Measurements from ENCODE around the gene APOLD1.
"Not testable (repeated sequence)": the region's sequence is repeated elsewhere in the genome, so short reads cannot be mapped to it uniquely, and the experiment has no call there.

The APOLD1 gene

DNA sequence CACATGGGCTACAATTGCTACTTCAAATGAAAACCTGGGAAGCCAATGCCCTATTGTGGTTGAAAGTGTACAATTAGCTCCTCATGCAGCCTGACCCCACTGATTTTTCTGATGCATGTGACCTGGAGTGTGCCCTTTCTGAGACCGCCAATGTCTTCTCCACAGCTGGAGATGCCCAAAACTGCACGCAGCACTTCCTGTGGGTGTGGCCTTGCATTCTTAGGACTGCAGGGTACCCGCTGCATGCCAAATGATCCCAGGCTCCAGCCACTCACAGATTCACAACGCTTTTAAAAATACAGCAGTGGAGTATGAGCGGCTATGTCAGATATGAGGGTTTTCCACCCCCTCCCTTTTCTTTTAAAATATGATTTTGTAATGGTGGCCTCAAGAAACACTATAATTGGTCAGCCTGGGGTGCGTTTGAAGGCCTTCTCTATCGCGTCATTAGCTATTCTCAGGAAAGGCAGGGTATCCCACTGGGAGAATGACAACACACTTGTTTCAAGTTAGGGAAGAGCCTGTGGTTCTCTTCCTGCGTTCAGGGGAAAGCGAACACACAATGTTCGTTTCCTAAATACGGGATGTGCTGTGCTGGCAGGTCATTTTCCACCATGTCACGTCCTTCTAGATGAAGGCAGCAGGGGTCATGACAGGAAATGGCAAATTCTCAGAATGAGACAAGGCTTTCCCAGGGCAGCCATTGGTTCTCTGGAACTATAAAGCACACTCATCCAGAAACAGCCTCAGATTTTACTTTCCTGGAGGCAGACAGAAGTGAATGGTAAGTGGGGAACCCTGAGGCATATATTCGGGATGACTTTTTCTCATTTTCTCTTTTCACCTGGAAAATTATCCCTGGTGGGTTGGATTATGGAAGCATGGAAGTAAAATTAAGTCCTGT, at the start of gene APOLD1:
Gene APOLD1 (plus strand): TSS at position 749 of the 904 bp plus-strand sequence. CDS start 33 bp downstream, at position 782.
- H4K20me1 ChIP-seq (ENCODE audit: insufficient read depth, low read length) = no peaks in the 10 kb centered on the region

DNA sequence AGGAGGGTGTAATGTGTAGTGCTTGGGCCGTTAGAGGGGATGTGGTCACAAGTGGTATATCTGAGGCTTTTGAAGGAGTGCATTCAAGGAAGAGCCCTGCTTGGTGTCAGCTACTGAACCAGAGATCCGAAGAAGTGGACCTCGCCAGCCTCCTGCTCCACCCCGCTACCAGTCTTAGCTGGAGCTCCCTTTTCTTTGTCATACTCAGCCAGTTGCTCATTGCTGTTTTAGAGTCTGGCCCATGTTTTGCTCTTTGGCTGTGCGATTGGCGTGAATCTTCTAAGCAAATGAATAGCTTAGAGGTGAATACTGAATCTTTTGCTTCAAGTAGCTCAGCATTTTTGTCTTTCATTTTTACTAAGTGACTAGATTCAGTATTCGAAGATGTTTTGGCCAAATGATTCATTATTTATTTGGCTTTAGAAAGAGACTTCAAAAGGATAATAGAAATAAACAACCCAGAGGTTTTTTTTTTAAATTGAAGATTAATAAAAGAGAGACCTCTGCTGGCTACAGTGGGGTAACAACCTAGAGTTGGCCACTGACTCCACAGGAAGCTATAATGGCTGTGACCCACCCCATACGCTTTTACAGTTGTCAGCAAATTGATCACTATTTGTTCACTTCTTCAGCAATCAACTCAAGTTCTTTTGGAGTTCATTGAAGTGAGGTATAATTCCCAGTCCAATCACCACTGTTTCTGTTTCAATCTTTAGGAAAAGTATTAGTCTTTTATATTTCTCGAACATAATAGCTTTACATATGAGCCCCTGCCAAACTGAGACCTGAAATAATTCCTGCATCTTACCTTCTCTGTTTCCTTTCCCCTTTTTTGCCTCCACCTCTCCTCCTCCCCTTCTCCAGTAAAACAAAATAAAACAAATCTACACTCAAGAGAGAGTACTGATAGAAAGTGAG, 48.4 kb upstream of the APOLD1 start:
- no peaks in the 10 kb centered on the region for H3K9me3 ChIP-seq (replicated peaks; ENCODE audit: insufficient read depth, low read length)
- H3K9ac ChIP-seq (ENCODE audit: low read length) = no peak overlapping the region; the same call in 1 of the 2 replicates
- H3K4me2 ChIP-seq (ENCODE audit: low read depth, low read length) = peak overlapping the region; percentile 45
- peak overlapping the region; percentile 53; the same call in 1 of the 2 replicates for H3K27ac ChIP-seq (ENCODE audit: low read length)
- H3K4me3 ChIP-seq (ENCODE audit: low read length) = peak overlapping the region; percentile 7; the same call in 1 of the 2 replicates
- no peaks in the 10 kb centered on the region for H4K20me1 ChIP-seq (ENCODE audit: insufficient read depth, low read length)
- no peaks in the 10 kb centered on the region for H3K9me2 ChIP-seq (replicated peaks; ENCODE audit: insufficient read depth, low read length)
- H2AFZ ChIP-seq (ENCODE audit: low read length) = no peak overlapping the region; the same call in 1 of the 2 replicates
- H3K27me3 ChIP-seq (replicated peaks; ENCODE audit: insufficient read depth, low read length) = no peaks in the 10 kb centered on the region
- peaks cover 40% of the 10 kb centered on the region; the same call in 1 of the 2 replicates for H3K4me1 ChIP-seq (ENCODE audit: low read length)
- peaks cover 8% of the 10 kb centered on the region for H3F3A ChIP-seq (ENCODE audit: insufficient read depth, low read length)
- TF ChIP-seq EZH2phosphoT487 (IDR thresholded peaks at IDR 0.05; ENCODE audit: low read length) (no peak), EZH2 (optimal IDR thresholded peaks at IDR 0.05; ENCODE audit: low read depth, low read length) (no peak)
- TF ChIP-seq, protein P1, sequence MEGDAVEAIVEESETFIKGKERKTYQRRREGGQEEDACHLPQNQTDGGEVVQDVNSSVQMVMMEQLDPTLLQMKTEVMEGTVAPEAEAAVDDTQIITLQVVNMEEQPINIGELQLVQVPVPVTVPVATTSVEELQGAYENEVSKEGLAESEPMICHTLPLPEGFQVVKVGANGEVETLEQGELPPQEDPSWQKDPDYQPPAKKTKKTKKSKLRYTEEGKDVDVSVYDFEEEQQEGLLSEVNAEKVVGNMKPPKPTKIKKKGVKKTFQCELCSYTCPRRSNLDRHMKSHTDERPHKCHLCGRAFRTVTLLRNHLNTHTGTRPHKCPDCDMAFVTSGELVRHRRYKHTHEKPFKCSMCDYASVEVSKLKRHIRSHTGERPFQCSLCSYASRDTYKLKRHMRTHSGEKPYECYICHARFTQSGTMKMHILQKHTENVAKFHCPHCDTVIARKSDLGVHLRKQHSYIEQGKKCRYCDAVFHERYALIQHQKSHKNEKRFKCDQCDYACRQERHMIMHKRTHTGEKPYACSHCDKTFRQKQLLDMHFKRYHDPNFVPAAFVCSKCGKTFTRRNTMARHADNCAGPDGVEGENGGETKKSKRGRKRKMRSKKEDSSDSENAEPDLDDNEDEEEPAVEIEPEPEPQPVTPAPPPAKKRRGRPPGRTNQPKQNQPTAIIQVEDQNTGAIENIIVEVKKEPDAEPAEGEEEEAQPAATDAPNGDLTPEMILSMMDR (IDR thresholded peaks at IDR 0.05; ENCODE audit: low read length) = peak; percentile 55
- H3K36me3 ChIP-seq (replicated peaks; ENCODE audit: insufficient read depth, low read length) = no peaks in the 10 kb centered on the region
- peak; percentile 56 for DNase-seq
- peaks cover 95% of the 10 kb centered on the region for H3K79me2 ChIP-seq (ENCODE audit: low read length)

More for the DNA sequence above, at the start of gene APOLD1:
- H3K4me3 ChIP-seq (ENCODE audit: low read length) = peak within 1 kb of the TSS; percentile 72
- H3K4me2 ChIP-seq (ENCODE audit: low read depth, low read length) = peak within 1 kb of the TSS; percentile 63
- no peaks in the 10 kb centered on the region for H3K27me3 ChIP-seq (replicated peaks; ENCODE audit: insufficient read depth, low read length)
- H3K9me3 ChIP-seq (replicated peaks; ENCODE audit: insufficient read depth, low read length) = no peaks in the 10 kb centered on the region
- H3K9ac ChIP-seq (ENCODE audit: low read length) = peak within 1 kb of the TSS; percentile 76
- peaks cover 9% of the 10 kb centered on the region for H3F3A ChIP-seq (ENCODE audit: insufficient read depth, low read length)
- H3K79me2 ChIP-seq (ENCODE audit: low read length) = no peaks in the 10 kb centered on the region
- no peak within 1 kb of the TSS for H3K27ac ChIP-seq (ENCODE audit: low read length)
- H2AFZ ChIP-seq (ENCODE audit: low read length) = peak within 1 kb of the TSS; percentile 97
- no peaks in the 10 kb centered on the region for H3K36me3 ChIP-seq (replicated peaks; ENCODE audit: insufficient read depth, low read length)
- no peaks in the 10 kb centered on the region for H3K9me2 ChIP-seq (replicated peaks; ENCODE audit: insufficient read depth, low read length)
- DNase-seq = no peak
- TF ChIP-seq, protein P1 (IDR thresholded peaks at IDR 0.05; ENCODE audit: low read length) = no peak
- TF ChIP-seq EZH2phosphoT487 (IDR thresholded peaks at IDR 0.05; ENCODE audit: low read length) = no peak
- no peak for TF ChIP-seq EZH2 (optimal IDR thresholded peaks at IDR 0.05; ENCODE audit: low read depth, low read length)
- H3K4me1 ChIP-seq (ENCODE audit: low read length) = peaks cover 23% of the 10 kb centered on the region

- not testable (repeated sequence) for H3K9me3 ChIP-seq (replicated peaks; ENCODE audit: insufficient read depth, low read length); H3K4me2 ChIP-seq (ENCODE audit: low read depth, low read length); H4K20me1 ChIP-seq (ENCODE audit: insufficient read depth, low read length); H3K36me3 ChIP-seq (replicated peaks; ENCODE audit: insufficient read depth, low read length); H3F3A ChIP-seq (ENCODE audit: insufficient read depth, low read length); H3K9me2 ChIP-seq (replicated peaks; ENCODE audit: insufficient read depth, low read length); H3K27ac ChIP-seq (ENCODE audit: low read length); H3K27me3 ChIP-seq (replicated peaks; ENCODE audit: insufficient read depth, low read length); H2AFZ ChIP-seq (ENCODE audit: low read length); H3K9ac ChIP-seq (ENCODE audit: low read length); DNase-seq; H3K4me3 ChIP-seq (ENCODE audit: low read length)
- Histone ChIP-seq H3K79me2 (ENCODE audit: low read length) (peaks cover 92% of the 10 kb centered on the region), H3K4me1 (ENCODE audit: low read length) (peaks cover 41% of the 10 kb centered on the region; the same call in 1 of the 2 replicates)
Observed at GRCh38 chr12:12738152-12738551, 47.3 kb upstream of the APOLD1 start.

Measured in MM.1S (cell line).